ENCODE results near the gene LRMDA.

LRMDA gene

DNA sequence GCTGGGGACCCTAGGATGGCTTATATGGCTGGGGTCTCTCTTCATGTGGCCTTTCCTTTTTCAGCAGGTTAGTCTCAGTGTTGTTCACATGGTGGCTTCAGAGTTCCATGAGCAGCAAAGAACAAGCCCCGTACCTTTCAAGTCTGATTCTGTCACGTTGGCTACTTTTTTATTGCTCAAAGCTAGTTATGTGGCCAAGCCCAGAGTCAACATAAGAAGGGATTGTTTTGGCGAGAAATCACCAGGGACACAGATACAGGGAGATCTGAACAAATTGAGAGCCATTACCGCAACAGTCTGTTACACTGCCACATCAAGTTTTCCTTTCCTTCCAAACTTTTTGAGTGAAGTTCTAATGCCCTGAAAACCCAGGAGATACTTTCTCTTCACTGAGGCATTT, 770.5 kb downstream of the LRMDA start:
- no peak for DNase-seq (ENCODE audit: low read depth in 2 of 2)

DNA sequence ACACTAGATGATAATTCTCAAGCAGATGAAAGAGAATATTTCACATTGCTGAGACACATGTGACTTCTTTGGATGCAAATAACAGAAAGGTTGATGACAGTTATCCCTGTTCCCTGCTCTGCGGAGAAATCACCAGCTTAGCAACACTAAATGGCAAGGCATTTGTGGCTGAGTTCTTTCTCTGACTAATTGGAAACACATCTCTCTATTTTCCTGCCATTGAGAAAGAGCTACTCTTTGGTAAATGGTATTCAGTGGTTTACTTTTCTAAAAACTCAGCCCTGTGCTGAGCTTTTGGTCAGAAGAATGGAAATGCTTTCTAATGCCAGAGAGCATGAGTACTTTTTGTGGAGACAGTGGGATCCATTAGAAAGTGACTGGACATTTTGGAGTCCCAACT, 771.4 kb downstream of the LRMDA start:
- DNase-seq (ENCODE audit: low read depth in 2 of 2) = no peak

DNA sequence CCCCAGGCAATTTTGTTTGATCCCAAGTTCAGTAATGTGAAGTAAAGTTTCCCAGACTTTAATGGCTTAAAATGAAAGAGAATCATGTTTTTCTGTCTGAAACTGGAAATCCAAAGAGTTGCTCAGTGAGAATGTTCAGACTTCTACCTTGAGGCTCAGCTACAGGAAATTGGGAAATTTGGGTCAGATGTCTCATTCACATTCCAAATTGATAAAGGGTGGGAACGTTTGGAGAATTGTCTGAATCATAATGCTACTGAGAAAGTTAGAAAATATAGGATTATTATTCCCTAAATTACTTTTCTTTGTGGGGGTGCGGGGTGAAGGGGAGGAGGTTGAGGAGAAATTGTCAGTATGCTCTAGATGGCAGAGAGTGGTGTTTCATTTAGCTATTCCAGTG, 773.9 kb downstream of the LRMDA start:
- DNase-seq (ENCODE audit: low read depth in 2 of 2) = no peak

DNA sequence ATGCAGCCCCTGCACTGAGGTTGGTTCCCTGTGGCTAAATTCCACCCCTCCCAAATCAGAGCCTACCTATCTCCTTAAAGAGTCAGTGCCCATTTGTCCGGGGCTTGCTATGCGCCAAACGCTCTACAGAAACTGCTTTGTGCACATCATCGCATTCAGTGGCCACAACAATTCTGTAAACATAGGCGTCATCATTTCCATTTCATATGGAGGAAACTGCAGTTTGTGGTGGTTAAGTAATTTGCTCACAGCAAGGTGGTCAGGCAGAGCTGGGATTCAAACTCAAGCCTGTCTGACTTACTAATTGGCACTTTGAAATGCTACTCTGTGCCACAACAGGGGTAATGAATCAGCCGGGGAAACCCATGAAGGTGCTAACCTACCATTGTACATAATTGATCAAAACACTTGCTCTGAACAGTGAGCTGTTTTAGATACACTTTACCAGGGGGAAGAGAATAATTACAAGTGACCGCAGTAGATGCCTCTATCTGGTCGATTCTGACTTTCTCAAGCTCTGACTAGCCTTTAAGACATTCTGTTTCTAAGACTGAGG, 775.5 kb downstream of the LRMDA start:
- no peak for DNase-seq (ENCODE audit: low read depth in 2 of 2)

DNA sequence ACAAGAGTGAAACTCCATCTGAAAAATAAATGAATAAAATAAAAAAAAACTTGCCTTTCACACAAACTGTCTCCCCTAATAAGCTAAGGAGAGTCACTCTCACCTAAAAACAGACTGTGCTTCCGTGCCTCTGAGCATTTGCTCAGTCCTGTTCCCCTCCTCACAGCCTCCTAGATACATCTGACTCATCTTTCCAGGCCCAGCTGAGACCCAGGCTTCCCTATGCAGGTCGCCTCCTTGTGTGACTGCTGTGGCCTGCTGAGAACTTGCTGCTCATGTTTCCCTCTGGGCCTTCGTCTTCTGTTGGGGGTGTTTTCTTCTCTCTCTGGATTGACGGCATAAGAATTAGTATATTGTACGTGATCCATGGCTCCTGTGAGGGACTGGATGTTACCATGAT, 777.7 kb downstream of the LRMDA start:
- no peak for DNase-seq (ENCODE audit: low read depth in 2 of 2)

DNA sequence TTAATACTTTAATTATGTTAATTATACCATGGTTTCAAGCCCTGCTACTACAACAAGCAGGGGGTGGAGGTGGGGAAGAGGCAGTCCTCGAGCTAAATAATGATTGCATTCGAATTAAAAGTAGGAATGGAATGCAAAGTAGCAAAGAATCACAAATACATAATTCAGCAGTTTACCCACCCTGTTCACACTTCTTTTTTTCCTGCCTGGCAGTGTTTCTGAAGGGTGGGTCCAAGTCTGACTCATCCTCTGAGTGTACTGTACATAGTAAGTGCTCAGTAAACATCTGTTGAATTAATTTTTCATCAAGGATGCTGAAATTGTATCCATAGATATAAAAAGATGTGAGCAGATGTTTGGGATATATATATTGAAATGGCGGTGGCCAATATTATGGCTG, 778.8 kb downstream of the LRMDA start:
- DNase-seq (ENCODE audit: low read depth in 2 of 2) = no peak

DNA sequence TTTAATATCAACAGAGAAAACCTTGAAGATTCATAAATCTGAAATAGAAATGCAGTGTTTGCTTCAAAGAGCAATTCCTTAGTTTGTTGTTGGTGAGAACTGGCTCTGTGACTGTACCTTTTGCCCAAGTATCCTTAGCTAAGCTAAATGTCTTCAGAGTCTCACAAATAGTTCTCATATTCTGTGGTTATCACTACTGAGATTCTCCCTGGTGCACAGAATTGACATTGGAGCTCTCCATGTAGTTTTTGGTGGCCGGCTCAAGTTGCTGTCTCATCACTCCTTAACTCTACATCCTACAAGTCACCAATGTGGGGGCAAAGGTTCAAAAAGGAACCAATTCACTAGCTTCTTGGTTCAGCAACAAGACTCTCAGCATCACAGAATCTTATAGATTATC, 780.3 kb downstream of the LRMDA start:
- no peak for DNase-seq (ENCODE audit: low read depth in 2 of 2)

DNA sequence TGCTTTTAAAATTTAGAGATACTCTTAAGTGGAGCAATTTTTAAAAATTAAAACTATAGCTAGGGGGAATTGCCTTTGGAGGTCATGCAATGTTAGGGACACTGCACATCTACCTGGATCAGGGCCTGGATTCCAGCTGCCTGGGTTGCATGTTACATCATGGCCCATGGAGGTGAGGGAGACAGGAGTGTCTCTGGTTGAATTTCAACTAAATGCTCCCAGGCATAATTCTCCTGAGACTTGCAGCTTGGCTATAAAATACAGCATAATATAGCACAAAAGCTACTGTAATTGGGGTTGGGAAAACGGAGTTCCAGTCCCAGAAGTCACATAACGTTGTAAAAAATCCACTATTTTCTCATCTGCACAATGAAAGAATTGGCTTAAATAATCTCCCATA, 782.5 kb downstream of the LRMDA start:
- no peak for DNase-seq (ENCODE audit: low read depth in 2 of 2)

DNA sequence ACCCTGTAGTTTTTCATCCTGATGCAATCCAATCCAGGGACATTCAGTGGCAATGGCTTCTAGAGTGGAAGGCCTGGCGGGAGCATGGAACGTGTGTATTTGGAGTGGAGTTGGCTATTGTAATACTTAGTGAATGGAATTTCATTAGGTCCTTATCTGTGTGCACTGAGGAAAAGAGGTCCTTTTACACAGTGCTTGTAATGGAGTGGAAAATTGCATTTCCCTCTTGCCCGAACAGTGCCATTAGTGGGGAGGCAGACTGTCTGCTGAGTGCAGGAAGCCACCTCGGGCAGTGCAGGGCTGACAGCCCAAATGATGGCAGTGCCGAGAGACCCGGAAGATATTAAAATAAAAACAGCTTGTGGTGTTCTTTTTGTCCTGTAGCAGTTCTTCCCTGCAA, 786.6 kb downstream of the LRMDA start:
- no peak for DNase-seq (ENCODE audit: low read depth in 2 of 2)

DNA sequence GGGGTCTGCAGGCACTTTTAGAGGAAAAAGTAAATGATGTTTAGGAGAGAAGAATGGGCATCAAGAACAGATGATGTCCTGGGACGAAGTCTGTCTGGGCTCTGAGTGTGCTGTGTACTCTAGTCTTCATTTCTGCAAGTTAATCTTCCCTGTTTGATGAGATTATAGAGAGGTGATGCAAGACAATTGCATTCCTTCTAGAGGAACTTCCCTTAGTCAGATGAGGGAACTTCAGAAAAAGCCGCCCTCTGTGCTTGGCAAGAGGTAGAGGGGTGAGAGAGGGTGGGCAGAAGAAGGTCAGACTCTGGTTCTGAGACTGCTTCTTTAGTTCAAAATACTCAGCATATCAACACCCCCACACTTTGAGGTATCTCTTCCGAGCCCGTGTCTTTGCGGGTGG, 797.9 kb downstream of the LRMDA start:
- DNase-seq (ENCODE audit: low read depth in 2 of 2) = no peak

DNA sequence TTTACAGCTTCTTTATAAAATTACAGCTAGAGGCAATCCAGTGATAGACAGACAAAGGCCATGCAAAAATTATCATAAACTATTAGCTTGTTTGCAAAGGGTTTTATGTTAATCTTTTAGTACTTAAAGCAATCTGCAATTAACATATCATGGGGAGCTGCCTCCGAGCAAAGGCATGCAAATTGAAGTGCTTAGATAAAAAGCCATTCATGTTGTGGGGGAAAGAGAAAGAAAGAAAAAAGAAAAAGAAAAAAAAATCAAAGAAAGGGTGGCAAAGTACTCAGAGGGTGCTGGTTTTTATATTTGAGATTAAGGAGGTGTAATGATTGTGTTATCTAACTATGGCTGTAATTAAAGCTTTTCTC, 799.5 kb downstream of the LRMDA start:
- DNase-seq (ENCODE audit: low read depth in 2 of 2) = no peak

DNA sequence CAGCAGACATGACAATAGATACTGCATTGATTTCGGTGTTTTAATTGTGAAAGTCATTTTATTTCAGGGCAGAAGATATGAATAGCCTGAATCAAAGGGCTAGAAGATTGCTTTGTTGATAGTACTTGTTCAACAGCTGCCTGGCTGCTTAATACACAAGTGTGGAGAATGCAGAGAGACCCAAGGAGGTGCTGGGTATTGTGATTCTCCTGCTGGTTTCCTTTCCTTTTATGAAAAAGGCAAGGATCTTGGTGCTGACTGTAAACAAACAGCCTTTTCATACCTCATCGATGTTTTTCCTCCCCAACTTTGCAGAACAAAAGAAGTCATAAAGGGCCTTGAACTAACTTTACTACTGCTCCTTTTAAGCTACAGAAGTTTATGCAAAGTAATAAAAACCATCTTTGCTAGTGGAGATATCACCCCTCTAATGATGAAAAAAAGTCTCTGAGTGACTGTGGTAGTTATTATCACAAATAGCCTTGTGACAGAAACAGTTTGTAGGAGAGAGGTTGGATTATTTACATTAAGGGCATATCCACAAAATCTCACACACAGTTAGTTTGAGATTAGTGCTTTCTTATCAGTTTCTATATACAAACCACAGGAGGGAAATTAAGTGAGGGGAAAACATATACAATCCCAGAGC, 800.0 kb downstream of the LRMDA start:
- DNase-seq (ENCODE audit: low read depth in 2 of 2) = no peak

DNA sequence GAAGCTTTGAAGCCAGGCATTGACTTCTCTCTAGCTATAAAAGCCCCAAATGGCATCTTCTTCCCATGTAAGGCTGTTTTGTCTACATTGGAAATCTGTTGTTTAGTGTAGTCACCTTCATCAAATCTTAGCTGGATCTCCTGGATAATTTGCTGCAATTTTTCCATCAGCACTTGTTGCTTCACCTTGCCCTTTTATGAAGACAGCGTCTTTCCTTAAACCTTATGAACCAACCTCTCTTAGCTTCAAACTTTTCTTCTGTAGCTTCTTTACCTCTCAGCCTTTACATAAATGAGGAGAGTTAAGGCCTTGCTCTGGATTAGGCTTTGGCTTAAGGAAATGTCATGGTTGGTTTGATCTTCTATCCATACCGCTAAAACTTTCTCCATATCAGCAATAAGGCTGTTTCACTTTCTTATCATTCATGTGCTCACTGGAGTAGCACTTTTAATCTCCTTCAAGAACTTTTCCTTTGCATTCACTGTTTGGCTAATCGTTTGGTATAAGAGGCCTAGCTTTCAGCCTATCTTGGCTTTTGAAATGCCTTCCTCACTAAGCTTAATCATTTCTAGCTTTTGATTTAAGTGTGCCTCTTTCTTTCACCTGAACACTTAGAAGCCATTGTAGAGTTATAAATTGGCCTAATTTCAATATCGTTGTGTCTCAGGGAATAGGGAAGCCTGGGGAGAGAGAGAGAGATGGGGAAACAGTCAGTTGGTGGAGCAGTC, 803.2 kb downstream of the LRMDA start:
- no peak for DNase-seq (ENCODE audit: low read depth in 2 of 2)

DNA sequence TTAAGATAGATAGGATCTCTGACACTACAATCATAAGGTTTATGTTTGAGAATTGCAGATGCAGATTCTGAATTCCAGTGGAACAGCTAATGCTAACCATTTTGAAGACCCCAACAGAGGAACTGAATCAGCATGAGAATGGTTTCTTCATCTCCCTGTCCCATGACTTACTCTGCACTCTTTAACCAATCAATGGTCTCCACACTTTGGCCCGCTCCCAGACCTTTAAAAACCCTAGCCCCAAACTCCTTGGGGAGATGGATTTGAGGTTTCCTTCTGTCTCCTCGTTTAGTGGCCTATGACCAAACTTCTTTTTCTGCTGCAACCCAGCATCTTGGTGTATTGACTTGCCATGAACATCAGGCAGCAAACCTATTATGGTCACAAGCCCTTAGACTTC, 804.9 kb downstream of the LRMDA start:
- no peak for DNase-seq (ENCODE audit: low read depth in 2 of 2)

DNA sequence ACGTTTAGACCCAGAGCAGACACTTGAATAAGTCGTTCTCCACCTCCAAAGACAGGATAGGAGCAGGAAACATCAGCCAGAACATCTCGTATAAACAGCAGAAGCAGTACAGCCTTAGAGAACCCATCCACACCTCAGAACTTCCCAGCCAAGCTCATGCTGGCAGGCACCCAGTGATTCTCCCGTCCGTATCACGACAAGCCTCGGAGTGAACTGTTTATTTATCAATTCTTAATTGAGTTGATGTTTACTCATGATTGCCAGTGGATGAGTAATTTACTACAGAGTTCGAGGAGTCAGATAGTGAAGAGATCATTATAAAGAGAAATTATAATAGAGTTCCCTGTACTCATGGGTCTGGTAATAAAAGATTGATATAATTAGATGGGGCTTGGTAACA, 811.5 kb downstream of the LRMDA start:
- no peak for DNase-seq (ENCODE audit: low read depth in 2 of 2)

DNA sequence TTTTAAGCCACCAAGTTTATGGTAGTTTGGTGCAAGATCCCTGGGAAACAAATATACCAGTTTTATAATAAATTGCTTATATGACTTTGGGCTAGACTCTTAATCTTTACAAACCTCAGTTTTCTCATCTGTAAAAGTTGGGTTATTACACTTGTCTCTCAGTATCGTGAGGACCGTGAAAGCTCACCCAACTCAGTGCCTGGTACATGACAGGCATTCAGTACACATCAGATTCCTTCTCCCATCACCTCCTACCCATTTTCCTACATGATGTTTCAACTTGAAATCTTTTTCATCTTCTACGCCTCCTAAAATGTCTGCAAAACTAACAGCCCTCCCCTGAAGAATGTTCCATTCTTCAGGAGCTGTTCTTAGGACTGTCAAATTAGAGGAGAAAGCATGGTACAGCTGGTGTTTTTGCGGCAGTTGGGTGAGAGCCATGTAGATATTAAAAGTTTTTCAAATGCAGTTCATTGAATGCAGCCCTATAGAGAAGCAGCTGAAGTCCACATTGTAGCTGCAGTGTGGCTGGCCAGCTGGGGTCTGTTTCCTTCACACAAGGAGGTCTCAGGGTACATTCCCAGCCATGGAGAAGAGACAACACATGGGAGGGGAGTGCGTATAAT, 812.8 kb downstream of the LRMDA start:
- DNase-seq (ENCODE audit: low read depth in 2 of 2) = no peak

DNA sequence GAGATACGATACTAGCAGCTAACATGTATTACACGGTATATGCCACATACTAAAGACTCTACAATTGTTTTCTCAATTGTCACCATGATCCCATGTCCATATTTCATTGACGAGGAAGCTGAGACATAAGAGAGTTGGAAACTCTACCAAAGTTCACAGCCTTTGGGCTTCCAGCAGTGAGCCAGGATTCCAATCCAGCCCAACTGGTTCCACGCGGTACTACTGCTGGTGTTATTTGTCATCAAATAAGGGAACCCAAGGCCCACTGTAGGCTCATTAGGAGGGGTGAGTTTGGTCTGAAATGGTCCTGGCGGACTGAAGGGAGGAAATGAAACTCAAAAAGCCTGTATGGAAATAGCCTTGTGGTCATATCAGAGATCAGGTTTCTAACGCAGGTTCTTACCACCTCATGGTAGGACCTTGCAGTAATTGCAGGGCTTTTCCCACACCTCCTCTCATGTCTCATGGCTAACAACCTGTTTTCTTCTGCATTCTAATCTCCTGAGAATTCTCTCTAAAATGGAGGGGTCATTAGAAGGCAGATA, 814.6 kb downstream of the LRMDA start:
- no peak for DNase-seq (ENCODE audit: low read depth in 2 of 2)

DNA sequence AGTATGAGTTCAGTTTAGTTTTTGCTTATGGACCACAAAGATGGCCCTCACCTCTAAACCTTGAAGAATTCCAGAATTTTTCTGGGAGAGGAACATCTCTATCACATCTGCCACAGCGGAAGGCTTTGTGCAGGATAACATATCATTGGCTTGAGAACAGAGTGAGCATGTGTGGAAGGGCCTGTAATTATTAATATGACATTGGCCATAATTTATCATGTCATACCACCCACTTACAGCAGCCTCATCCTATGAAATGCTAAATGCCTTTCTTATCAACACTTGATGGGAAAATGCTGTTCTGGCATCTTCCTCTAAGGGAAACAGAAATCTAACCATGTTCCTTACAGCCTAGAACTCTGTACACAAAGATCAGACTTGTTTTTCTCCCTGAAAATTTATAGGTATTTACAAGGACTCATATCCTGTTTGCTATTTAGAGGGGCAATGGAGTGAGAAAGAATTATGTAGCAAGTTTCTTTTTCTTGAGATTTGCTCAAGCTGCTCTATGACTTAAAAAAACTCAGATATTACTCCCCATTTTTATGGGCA, 817.3 kb downstream of the LRMDA start:
- DNase-seq (ENCODE audit: low read depth in 2 of 2) = no peak

DNA sequence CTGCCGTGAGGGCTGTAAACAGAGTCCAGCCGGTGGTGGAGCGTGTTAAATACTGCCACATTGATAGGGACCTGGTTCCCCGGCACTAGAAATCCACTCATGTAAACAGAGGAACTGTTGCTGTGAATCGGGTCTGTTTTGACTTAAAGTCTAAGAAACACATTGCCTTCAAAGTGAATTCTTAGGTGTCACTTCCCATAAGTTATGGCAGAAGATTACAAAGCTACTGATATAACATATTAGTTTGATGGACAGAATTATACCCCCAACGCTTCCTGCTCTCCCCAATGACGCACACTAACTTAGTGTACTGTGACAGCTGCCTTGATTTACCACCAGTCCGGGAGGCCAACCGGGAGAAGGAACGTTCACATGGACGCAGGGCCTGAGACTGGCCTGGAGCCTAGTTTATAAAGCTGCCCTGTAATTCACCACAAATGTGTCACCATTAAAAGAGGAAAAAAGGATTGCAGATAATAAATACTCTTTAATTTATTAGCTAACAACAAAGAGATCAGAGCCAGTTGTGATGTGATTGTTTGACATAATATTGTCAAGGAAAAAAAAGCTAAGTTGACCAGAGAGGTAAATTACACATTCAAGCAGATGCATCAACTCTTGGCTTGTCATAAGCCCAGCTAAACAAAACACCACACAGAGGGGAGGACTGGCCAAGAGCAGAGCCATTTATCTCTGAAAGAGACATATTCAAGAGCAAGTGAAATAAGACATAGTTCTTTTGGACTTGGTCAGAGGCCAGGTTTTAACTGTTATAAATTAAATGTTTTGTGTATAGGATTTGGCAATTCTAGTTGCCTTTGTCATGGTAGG, 820.6 kb downstream of the LRMDA start:
- DNase-seq (ENCODE audit: low read depth in 2 of 2) = no peak

DNA sequence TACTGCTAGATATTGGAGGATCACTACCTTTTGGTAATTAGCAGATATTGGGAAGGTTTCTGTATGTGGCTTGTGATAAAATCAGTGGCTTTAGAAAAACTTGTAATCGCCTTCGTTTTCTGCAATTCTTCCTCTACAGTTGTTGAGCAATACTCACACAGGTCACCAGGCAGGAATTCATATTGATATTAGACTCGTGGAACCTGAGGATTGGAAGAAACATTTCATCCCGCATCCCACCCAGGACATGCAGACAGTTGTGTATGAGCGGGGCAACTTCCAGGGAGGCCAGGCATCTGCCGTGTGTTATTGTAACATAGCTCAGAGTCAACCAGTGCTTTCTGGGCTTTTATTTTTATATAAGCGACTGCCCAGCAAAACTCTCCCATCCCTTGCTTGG, 821.3 kb downstream of the LRMDA start:
- no peak for DNase-seq (ENCODE audit: low read depth in 2 of 2)

DNA sequence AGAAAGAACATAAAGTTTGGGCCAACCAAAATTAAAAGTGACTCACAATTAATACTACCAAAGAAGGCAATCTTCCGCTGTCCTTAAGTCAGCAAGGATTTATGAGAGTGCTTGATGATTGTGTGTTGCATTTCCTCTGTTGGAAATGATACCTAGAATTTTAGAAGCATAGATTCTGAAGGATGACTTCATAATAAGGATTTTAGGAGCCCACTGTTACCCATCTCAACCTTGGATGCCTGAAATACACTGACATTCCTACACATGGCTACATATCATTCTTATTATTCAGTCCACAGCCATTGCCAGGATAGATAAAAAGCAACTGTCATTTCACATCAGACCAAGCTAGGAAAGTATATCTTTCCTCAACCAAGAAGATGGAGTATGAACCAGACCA, 823.8 kb downstream of the LRMDA start:
- DNase-seq (ENCODE audit: low read depth in 2 of 2) = no peak

DNA sequence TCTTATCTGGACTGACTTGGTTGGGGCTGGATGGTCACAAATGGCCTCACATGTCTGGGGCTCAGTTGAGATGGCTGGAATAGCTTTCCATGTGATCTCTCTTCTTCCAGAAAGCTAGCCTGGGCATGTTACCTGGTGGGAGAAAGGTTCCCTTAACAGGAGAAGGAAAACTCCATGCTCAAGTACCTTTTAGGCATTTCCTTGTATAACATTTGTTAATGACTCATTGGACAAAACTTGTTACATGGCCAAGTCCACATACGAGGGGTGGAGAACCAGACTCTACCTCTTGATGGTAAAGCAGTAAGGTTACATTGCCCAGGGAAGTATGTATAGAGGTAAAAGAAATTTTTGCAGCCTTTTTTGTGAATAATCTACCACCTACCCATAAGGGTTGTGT, 826.4 kb downstream of the LRMDA start:
- no peak for DNase-seq (ENCODE audit: low read depth in 2 of 2)
